Activated CD4-positive, alpha-beta T cell treated with anti-CD3 and anti-CD28 coated beads for 36 hours (primary cell): ENCODE measurements around the gene KIF11. TPM values are rescaled to one million over a fixed set of nuclear protein-coding genes. Genes with fewer than 3 reads are reported as not detected.

Source experiments
- ATAC-seq: fragments of 200-7000 bp; cut with Tn5 transposase; one replicate; pipeline ENCODE4 v1.10.0; 2021; ENCODE audit warnings: mild to moderate bottlenecking, moderate library complexity
- CTCF ChIA-PET: fragments of 350-600 bp; sonication (Branson Sonifier 250); formaldehyde crosslinking; loops from one replicate; lab custom pipeline; 2021; ENCODE audit warnings: antibody characterized with exemption; lab: Charles Lee
- POLR2A ChIA-PET: fragments of 350-600 bp; sonication (Branson Sonifier 250); formaldehyde crosslinking; loops from one replicate; lab custom pipeline; 2021; ENCODE audit warnings: antibody characterized with exemption, inconsistent platforms; lab: Charles Lee
- DNase-seq: peaks from one replicate; pipeline ENCODE4 v3.0.0-alpha.2; 2020
- H3K27ac Mint-ChIP-seq: one replicate; pipeline ENCODE4 v1.8.0; 2021; ENCODE audit warnings: mixed read lengths
- H3K27me3 Mint-ChIP-seq: one replicate; pipeline ENCODE4 v1.8.0; 2021; ENCODE audit warnings: mixed read lengths
- H3K36me3 Mint-ChIP-seq: one replicate; pipeline ENCODE4 v1.8.0; 2021; ENCODE audit warnings: low read depth, mixed read lengths
- H3K4me1 Mint-ChIP-seq: one replicate; pipeline ENCODE4 v1.8.0; 2021; ENCODE audit warnings: mixed read lengths
- H3K4me3 Mint-ChIP-seq: one replicate; pipeline ENCODE4 v1.8.0; 2021; ENCODE audit warnings: mild to moderate bottlenecking, moderate library complexity, mixed read lengths
- H3K9me3 Mint-ChIP-seq: one replicate; pipeline ENCODE4 v1.8.0; 2021; ENCODE audit warnings: low read depth, mixed read lengths
- intact Hi-C, 2 experiments: fragments of 100-400 bp; cut with DNase I in 1 of 2; cut with micrococcal nuclease in 1 of 2; formaldehyde crosslinking; loops; one replicate each; pipeline versions ENCODE4 v1.14.2 to v1.15.1; 2022 to 2024; cut with DNase I, micrococcal nuclease
- total RNA-seq, 2 experiments: library from RNA; stranded (reverse); gene quantifications; one replicate each; pipeline ENCODE4 v1.2.3, GENCODE V29; 2021

Gene KIF11
- total RNA-seq, 2 experiments from 2014 or later = 59.1 to 59.3 TPM

DNA sequence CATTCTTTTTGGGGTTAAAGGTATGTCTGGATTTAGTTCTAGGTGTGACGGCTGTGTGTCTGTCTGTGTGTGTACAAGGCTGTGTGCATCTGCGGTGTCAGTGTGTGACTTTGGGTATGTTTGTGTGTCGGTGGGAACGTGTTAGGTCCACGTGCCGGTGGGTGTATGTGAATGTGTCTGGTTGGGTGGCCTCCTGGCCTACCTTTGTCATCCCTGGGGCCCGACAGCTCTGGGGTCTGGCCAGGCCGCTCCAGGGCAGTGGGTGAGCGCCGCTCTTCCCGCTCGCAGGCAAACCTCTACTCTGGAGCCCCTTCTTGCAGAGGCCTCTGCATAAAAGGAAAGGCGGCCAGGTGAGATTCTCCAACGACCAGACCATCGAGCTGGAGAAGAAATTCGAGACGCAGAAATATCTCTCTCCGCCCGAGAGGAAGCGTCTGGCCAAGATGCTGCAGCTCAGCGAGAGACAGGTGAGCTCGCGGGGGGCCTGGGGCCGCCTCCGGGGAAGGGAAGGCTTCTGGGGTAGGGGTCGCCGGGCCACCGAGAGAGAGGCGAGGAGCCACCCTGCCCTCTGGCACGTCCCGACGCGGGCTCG, 99.2 kb downstream of the KIF11 start:
- no peak for DNase-seq

DNA sequence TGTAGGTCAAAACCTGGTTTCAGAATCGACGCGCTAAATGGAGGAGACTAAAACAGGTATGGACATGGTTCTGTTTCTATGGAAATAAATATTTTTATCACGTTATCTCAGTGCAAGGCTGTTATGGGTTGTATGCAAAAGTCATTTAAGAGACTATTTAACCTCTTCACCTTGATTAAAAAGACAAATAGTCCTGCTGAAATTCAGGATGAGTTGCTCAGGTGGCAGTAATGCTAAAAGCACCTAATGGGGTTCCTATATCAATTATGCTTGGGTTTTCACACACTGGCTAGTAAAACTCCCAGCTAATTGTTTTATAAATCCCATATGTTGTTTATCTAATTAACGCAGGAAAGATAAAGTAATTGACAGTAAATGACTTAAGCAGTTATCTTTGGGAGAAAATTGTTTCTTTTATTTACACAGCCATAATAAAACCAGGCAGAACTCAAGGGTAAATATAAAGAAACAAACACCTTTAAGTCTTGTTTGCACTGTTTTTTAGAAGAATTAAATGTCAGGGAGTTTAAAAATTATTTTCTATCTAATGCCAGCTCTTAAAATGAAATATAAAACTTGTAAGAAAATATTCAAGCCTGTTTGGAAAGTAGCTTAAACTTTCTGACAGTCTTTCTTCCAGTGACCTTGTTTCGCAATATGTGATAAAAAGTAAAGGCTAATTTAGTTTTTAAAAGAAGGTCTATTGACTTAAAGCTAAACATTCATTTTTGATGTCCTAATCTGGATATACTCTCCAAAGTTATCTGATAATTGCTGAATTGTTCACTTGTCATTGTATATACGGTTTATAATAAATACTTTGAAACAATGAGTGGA, 100.0 kb downstream of the KIF11 start:
- peaks cover 22% of the 10 kb centered on the region for H3K4me1 Mint-ChIP-seq
- DNase-seq (no peak), ATAC-seq (no peak)
- H3K9me3 Mint-ChIP-seq = no peaks in the 10 kb centered on the region
- intact Hi-C loops = loop anchor here (5.0 kb wide), 3 partner anchors 101 to 379 kb away; partner anchors contain the start of genes CYP26A1 (in 1 of the 2) and KIF11 (in 1 of the 2)
- ChIA-PET CTCF (interaction anchor here (0.6 to 1.5 kb wide), 5 partner anchors 20 to 811 kb away, joined by 3 to 4 read pairs (median 3); no protein-coding TSS in a partner anchor), POLR2A (no interaction called here)
- peaks cover 56% of the 10 kb centered on the region for H3K27me3 Mint-ChIP-seq
- H3K4me3 Mint-ChIP-seq = no peak overlapping the region
- H3K27ac Mint-ChIP-seq = no peak overlapping the region
- H3K36me3 Mint-ChIP-seq = no peaks in the 10 kb centered on the region

More for the DNA sequence above, 99.2 kb downstream of the KIF11 start:
- H3K36me3 Mint-ChIP-seq = no peaks in the 10 kb centered on the region
- POLR2A ChIA-PET = interaction anchor here (1.3 kb wide), 1 partner anchor 11 kb away, joined by 3 read pairs; no protein-coding TSS in a partner anchor
- H3K4me3 Mint-ChIP-seq = no peak overlapping the region
- CTCF ChIA-PET = interaction anchor here (1.5 kb wide), 1 partner anchor 191 kb away, joined by 4 read pairs; no protein-coding TSS in a partner anchor
- intact Hi-C loops = loop anchor here (5.0 kb wide), 3 partner anchors 100 to 380 kb away; partner anchors contain the start of genes CYP26A1 (in 1 of the 2) and KIF11 (in 1 of the 2)
- no peaks in the 10 kb centered on the region for H3K9me3 Mint-ChIP-seq
- H3K27ac Mint-ChIP-seq = no peak overlapping the region
- H3K4me1 Mint-ChIP-seq = peaks cover 20% of the 10 kb centered on the region
- no peak for ATAC-seq
- H3K27me3 Mint-ChIP-seq = peaks cover 58% of the 10 kb centered on the region

- Mint-ChIP-seq H3K27me3 (peaks cover 55% of the 10 kb centered on the region), H3K27ac (no peak overlapping the region), H3K36me3 (no peaks in the 10 kb centered on the region), H3K4me3 (no peak overlapping the region), H3K9me3 (no peaks in the 10 kb centered on the region), H3K4me1 (peaks cover 27% of the 10 kb centered on the region)
- CTCF ChIA-PET = interaction anchor here (0.6 to 1.5 kb wide), 4 partner anchors 19 to 812 kb away, joined by 3 to 4 read pairs (median 3); no protein-coding TSS in a partner anchor
- DNase-seq (no peak), ATAC-seq (no peak)
- intact Hi-C loops = loop anchor here (5.0 kb wide), 3 partner anchors 101 to 379 kb away; partner anchors contain the start of genes CYP26A1 (in 1 of the 2) and KIF11 (in 1 of the 2)
- POLR2A ChIA-PET = no interaction called here
Measured at GRCh38 chr10:92693534-92693893, 100.6 kb downstream of the KIF11 start.

DNA sequence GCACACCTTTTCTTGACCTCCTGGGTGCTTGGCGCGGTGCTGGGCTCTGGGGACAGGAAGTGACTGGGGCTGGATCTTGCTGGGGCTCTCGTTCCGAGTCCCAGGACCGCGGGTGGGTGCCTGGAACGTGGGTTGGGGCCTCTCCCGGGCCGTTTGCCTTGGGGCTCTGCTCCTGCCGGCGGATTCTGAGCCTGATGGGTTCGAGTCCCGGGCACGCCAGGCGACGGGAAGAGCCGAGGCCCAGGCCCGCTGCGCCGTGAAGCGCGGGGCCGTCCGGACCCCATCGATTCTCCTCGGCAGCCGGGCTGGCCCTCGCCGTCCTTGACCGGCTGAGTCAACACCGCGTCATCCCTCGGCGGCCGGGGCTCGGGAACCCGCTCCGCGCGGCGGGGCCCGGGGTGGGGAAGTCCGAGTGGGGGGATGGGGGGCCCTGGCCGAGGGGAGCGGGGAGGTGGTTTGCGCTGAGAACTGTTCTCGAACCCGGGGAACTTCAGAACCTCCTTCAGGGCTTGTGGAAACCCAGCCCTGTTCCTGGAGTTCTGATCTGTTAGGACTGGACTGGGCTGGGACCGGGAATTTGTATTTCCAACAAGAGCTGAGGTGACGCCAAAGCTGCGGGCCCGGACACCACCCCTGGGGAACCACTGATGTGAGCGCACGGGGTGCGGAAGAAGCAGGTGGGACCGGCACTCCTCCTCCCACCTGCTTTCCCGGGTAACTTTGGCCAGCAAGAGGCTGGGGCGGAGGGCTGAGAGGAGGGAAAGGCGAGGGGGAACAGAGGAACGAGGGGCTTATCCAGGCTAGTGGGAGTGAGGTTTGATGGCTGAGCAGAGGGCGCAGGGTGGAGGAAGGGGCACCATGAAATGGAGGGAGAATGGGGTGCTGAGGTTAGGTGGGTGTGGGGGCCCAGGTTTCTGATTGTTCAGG, 103.0 kb downstream of the KIF11 start:
- no peak overlapping the region for H3K27ac Mint-ChIP-seq
- peaks cover 61% of the 10 kb centered on the region for H3K27me3 Mint-ChIP-seq
- peaks cover 33% of the 10 kb centered on the region for H3K4me1 Mint-ChIP-seq
- no peaks in the 10 kb centered on the region for H3K9me3 Mint-ChIP-seq
- CTCF ChIA-PET = interaction anchor here (0.6 kb wide), 1 partner anchor 68 kb away, joined by 4 read pairs; no protein-coding TSS in a partner anchor
- H3K4me3 Mint-ChIP-seq = no peak overlapping the region
- no peak for ATAC-seq
- intact Hi-C loops = no loop called here
- POLR2A ChIA-PET = no interaction called here
- no peak for DNase-seq
- no peaks in the 10 kb centered on the region for H3K36me3 Mint-ChIP-seq

DNA sequence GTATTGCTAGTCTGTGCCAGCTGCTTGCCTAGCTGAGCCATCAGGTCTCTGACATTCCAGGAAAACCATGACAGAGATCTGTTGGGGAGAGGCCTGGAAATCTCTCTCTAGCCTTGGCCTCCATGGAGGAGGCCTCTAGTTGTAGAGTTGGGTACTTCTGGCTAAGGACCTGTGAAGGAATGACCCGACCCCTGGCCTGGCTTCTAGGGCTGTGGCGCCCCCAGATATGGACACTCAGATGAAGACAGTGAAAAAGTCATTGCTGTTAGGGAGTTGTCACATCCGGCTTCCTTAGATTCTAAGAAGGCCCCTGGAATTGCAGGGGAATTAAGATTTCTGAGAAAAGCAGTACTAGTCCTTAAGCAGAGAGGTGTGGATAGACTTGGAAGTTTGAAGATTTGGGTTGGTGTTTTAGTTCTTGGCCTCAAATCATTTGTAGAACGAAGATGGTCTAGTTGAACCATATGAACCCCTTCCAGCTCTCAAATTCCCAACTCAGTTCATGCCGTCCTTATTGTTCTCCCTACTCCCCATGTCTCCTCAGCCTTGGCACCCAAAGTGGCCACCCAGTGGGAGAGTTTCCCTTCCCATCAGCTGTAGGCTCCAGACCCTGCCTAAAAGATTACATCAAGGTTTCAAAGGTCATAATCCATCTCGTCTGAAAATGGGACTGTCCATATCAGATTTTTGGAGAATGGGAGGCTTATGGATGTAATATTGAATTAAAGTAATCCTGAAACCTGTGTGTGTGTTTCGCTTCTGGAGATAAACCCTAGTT, 103.9 kb downstream of the KIF11 start:
- intact Hi-C loops = no loop called here
- Mint-ChIP-seq H3K36me3 (no peaks in the 10 kb centered on the region), H3K27me3 (peaks cover 62% of the 10 kb centered on the region), H3K4me3 (no peak overlapping the region), H3K27ac (no peak overlapping the region), H3K9me3 (no peaks in the 10 kb centered on the region), H3K4me1 (peaks cover 27% of the 10 kb centered on the region)
- DNase-seq = no peak
- ChIA-PET POLR2A (no interaction called here), CTCF (no interaction called here)
- no peak for ATAC-seq

DNA sequence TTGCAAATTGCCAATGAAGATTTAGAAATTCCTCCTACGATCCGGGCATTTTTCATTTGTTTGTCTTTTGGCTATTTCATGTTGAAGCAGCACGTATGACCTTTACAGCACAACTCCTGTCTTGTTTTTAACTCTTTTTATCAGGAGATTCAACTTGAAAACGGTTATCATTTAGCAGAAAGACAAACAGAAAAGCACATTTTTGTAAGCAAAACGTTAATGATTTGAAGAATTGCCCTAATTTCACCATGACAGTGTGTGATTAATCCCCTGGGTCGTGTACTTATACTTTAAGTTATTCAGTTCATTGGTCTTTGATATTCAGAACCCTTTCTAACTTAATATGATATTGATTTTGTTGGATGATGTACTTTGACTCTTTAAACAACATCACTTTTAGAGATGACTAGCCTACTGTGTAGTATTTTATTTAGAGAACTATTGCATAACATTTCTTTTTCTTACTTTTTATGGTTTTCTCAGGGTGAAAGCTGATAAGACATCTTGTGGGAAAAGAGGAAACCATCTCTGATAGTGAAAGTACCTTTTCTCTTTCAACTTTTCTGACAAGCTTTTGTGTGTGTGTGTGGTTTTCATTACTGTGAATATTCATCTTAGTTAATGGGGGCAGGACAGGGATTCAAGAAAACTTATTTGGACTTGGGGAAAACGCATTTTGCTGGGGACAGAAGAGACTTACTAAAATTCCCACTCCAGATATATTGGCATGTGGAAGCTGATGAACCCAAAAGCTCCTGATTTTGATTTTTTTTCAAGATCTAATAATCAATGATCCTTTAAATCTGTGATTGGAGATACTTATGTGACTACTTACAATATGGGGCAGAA, 105.0 kb downstream of the KIF11 start:
- ATAC-seq (no peak), DNase-seq (no peak)
- POLR2A ChIA-PET = interaction anchor here (0.6 kb wide), 1 partner anchor 419 kb away, joined by 3 read pairs; no protein-coding TSS in a partner anchor
- CTCF ChIA-PET = interaction anchor here (0.8 kb wide), 1 partner anchor 8 kb away, joined by 3 read pairs; the partner anchor contains the start of gene HHEX
- peaks cover 18% of the 10 kb centered on the region for H3K4me1 Mint-ChIP-seq
- peaks cover 58% of the 10 kb centered on the region for H3K27me3 Mint-ChIP-seq
- H3K9me3 Mint-ChIP-seq = no peaks in the 10 kb centered on the region
- H3K4me3 Mint-ChIP-seq = no peak overlapping the region
- H3K36me3 Mint-ChIP-seq = no peaks in the 10 kb centered on the region
- no peak overlapping the region for H3K27ac Mint-ChIP-seq
- intact Hi-C loops = no loop called here

DNA sequence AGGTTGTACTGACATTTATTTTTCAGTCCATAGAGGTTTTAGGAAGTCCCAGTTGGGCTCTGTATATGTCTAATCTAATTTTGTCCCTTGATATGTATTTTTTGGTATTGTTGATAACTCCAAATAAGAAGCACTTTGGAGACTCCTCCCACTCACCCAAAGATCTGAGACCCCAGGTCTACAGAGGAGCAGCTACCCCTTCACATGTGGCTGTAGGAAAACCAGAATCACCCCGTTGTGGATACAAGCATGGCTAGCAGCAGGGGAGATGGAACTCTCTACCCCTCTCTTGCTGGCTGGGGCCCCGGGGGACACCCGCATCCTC, 106.2 kb downstream of the KIF11 start:
- H3K27me3 Mint-ChIP-seq = peaks cover 61% of the 10 kb centered on the region
- no peaks in the 10 kb centered on the region for H3K36me3 Mint-ChIP-seq
- H3K4me1 Mint-ChIP-seq = peaks cover 18% of the 10 kb centered on the region
- ChIA-PET POLR2A (interaction anchor here (0.7 kb wide), 1 partner anchor 171 kb away, joined by 3 read pairs; no protein-coding TSS in a partner anchor), CTCF (interaction anchor here (0.6 to 1.6 kb wide), 3 partner anchors 9 to 600 kb away, joined by 3 to 5 read pairs (median 4); no protein-coding TSS in a partner anchor)
- no peak overlapping the region for H3K27ac Mint-ChIP-seq
- intact Hi-C loops = no loop called here
- DNase-seq = no peak
- peak overlapping the region; percentile 71 for H3K4me3 Mint-ChIP-seq
- no peaks in the 10 kb centered on the region for H3K9me3 Mint-ChIP-seq
- ATAC-seq = no peak

DNA sequence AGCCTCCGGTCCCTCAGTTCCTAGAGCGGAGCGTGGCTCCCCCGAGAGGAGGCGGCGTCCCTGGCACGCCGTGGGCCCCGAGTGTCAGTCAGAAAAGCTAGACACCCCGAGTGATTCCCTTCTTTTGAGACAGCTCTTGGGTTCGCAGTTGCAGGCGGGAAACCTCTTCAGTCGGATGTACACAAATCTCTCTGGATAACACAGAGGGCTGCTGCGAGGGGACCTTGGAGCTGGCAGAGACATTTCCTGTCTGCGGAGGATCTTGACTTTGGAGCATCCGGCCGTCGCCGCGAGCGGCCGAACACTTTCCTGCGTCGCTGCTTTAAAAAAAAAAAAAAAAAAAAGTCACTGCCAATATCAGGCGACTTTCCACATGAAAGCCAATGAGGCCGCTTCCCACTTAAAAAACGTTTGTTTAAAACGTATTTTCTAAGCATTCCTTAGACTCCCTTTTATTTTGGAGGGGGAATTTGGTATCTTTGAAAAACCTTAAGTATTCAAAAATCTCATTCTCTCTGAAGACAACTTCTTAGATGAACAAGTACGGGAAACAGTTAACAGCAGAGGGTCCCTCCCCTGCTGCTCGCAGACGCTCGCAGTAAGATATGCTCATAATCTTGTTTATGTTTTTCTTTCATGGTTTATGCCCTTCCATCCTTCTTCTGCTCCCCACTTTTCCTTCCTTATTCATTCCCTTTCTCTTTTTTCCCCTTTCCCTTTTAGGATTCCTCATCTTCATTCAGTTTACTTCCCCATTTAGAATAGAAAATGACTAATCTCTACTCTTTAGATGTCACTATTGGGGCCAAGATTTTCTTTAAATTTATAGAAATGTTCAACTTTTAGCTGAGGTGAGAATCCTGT, 106.8 kb downstream of the KIF11 start:
- Mint-ChIP-seq H3K9me3 (no peaks in the 10 kb centered on the region), H3K4me1 (peaks cover 18% of the 10 kb centered on the region), H3K27me3 (peaks cover 59% of the 10 kb centered on the region), H3K27ac (no peak overlapping the region), H3K4me3 (peak overlapping the region; percentile 71), H3K36me3 (no peaks in the 10 kb centered on the region)
- CTCF ChIA-PET = interaction anchor here (0.6 to 1.6 kb wide), 3 partner anchors 9 to 601 kb away, joined by 3 to 4 read pairs (median 4); no protein-coding TSS in a partner anchor
- peak; percentile 55 for DNase-seq
- peak; percentile 74 for ATAC-seq
- POLR2A ChIA-PET = interaction anchor here (0.7 kb wide), 1 partner anchor 170 kb away, joined by 3 read pairs; no protein-coding TSS in a partner anchor
- intact Hi-C loops = no loop called here
